HG02610 (cell line): ENCODE measurements around the gene SIRPA.

ENCODE experiments used
- ATAC-seq: cut with Tn5 transposase; IDR thresholded peaks from one replicate; pipeline ENCODE4 v1.9.1; 2021; ENCODE audit warnings: mild to moderate bottlenecking, moderate library complexity; ENCODE audit not compliant: unreplicated experiment

Gene SIRPA

GRCh38 chr20:1894951-1895673 lies at the start of gene SIRPA:
TSS of gene SIRPA (plus strand) at chr20:1895407. CDS start at chr20:1895448, 41 bp downstream.
- ATAC-seq = no peak

GRCh38 chr20:1845701-1846100 lies 49.5 kb upstream of the SIRPA start:
- no peak for ATAC-seq

- ATAC-seq = no peak
Measured at GRCh38 chr20:1846341-1846740, 48.9 kb upstream of the SIRPA start.

GRCh38 chr20:1846876-1847275 lies 48.3 kb upstream of the SIRPA start:
- no peak for ATAC-seq

GRCh38 chr20:1847780-1848179 lies 47.4 kb upstream of the SIRPA start:
- ATAC-seq = no peak

- no peak for ATAC-seq
Measured at GRCh38 chr20:1848373-1848772, 46.8 kb upstream of the SIRPA start.

GRCh38 chr20:1851396-1851795 lies 43.8 kb upstream of the SIRPA start:
- ATAC-seq = no peak

GRCh38 chr20:1853473-1853872 lies 41.7 kb upstream of the SIRPA start:
- ATAC-seq = no peak

GRCh38 chr20:1854246-1854645 lies 41.0 kb upstream of the SIRPA start:
- ATAC-seq = no peak

- no peak for ATAC-seq
Measured at GRCh38 chr20:1855109-1855508, 40.1 kb upstream of the SIRPA start.

- ATAC-seq = no peak
Measured at GRCh38 chr20:1855690-1856089, 39.5 kb upstream of the SIRPA start.

GRCh38 chr20:1856424-1856823 lies 38.8 kb upstream of the SIRPA start:
- ATAC-seq = no peak

GRCh38 chr20:1857466-1857865 lies 37.7 kb upstream of the SIRPA start:
- no peak for ATAC-seq

- ATAC-seq = no peak
Measured at GRCh38 chr20:1858871-1859270, 36.3 kb upstream of the SIRPA start.

- no peak for ATAC-seq
Measured at GRCh38 chr20:1860446-1860845, 34.8 kb upstream of the SIRPA start.

GRCh38 chr20:1861347-1861976 lies 33.7 kb upstream of the SIRPA start:
- ATAC-seq = no peak

- no peak for ATAC-seq
Measured at GRCh38 chr20:1861996-1862662, 33.1 kb upstream of the SIRPA start.

GRCh38 chr20:1862663-1863053 lies 32.5 kb upstream of the SIRPA start:
- ATAC-seq = no peak

- ATAC-seq = no peak
Measured at GRCh38 chr20:1863296-1863695, 31.9 kb upstream of the SIRPA start.

GRCh38 chr20:1866834-1867233 lies 28.4 kb upstream of the SIRPA start:
- no peak for ATAC-seq

GRCh38 chr20:1867495-1868260 lies 27.5 kb upstream of the SIRPA start:
- ATAC-seq = no peak
